Heart left ventricle (tissue), 13 donors: ENCODE measurements around the gene INCA1.

Source experiments
- CTCF ChIP-seq, 12 donors: fragments of 200-600 bp; sonication (generic) in 4 of 12; IDR thresholded peaks; one replicate each; pipeline versions ENCODE4 v1.5.0 to v1.8.0; 2018 to 2022; ENCODE audit warnings: antibody characterized with exemption in 12 of 12, mild to moderate bottlenecking in 5 of 12
- POLR2A ChIP-seq, 2 donors: fragments of 450-650 bp; IDR thresholded peaks; one replicate each; pipeline ENCODE4 v1.6.1; 2017; ENCODE audit warnings: antibody characterized with exemption in 2 of 2, mild to moderate bottlenecking in 2 of 2, moderate library complexity in 2 of 2
- donor health status: ischemic (EF 13 %, LVEDD 7.1; RV severe dilation, severe dysfunction).
- donor health status: DM: no; HTN: yes; CAD: no.
- donor health status: DM: no; HTN: no; CAD: no.
- donor health status: ischemic (EF 25% LVEDD 6.9; RV normal size, moderate dysfunction).
- donor health status: ischemic (EF 25% LVEDD 5.7; RV mildly dilated, moderate dysfunction).
- donor health status: ischemic (EF 35%, LVEDD 5.7; RV mildly dilated, moderate dysfunction).
- donor health status: nonischemic (EF 11% LVEDD 7.7; RV severe dilation, severe dysfunction).
- donor health status: DM: yes; HTN: yes; CAD: no.
- donor health status: PGD.
- donor health status: ischemic (EF 29% LVEDD 5.4; RV normal size, mild dysfunction).
- donor health status: nonischemic (EF 23%, LVEDD 6.1; RV moderate dilation, normal function).

- TF ChIP-seq CTCF (IDR thresholded peaks at IDR 0.05) (no peak), POLR2A (IDR thresholded peaks at IDR 0.05) (no peak)
Measured at GRCh38 chr17:4947010-4947410, 50.3 kb downstream of the INCA1 start.
